GM21423 (cell line): ENCODE results near the gene PCSK9.

Experiments
- ATAC-seq: cut with Tn5 transposase; IDR thresholded peaks from one replicate; pipeline ENCODE4 v1.9.1; 2021; ENCODE audit warnings: mild to moderate bottlenecking, moderate library complexity; ENCODE audit not compliant: unreplicated experiment

PCSK9 gene

DNA sequence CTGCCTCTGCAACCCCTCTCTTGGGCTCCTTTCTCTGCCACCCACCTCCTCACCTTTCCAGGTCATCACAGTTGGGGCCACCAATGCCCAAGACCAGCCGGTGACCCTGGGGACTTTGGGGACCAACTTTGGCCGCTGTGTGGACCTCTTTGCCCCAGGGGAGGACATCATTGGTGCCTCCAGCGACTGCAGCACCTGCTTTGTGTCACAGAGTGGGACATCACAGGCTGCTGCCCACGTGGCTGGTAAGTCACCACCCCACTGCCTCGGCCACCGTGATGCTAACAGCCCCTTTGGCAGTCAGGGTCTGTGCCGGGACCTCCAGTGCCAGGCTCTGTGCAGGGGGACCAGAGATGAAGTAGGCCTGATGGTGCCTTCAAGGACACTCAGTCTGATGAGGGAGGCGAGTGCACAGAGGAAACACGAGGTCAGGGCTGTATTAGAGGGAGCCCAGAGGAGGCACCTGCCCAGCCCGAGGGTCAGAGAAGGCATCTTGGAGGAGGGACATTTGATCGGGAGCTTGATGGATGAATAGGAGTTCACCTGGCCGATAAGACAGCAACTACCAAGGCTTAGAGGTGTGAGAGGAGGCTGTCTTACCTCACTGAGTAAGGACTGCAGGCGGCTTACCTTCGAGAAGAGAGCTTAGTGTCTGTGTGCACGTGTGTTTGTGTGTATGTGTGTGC lies 18.1 kb downstream of the PCSK9 start:
- no peak for ATAC-seq

DNA sequence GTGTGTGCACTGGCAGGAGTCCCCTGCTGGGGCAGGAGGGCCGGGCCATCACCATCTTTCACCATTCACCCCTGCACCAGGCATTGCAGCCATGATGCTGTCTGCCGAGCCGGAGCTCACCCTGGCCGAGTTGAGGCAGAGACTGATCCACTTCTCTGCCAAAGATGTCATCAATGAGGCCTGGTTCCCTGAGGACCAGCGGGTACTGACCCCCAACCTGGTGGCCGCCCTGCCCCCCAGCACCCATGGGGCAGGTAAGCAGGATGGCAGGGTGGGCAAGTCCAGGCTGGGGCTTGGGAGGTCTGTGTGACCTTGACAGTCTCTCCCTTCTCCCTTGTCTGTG lies 18.6 kb downstream of the PCSK9 start:
- ATAC-seq = no peak

DNA sequence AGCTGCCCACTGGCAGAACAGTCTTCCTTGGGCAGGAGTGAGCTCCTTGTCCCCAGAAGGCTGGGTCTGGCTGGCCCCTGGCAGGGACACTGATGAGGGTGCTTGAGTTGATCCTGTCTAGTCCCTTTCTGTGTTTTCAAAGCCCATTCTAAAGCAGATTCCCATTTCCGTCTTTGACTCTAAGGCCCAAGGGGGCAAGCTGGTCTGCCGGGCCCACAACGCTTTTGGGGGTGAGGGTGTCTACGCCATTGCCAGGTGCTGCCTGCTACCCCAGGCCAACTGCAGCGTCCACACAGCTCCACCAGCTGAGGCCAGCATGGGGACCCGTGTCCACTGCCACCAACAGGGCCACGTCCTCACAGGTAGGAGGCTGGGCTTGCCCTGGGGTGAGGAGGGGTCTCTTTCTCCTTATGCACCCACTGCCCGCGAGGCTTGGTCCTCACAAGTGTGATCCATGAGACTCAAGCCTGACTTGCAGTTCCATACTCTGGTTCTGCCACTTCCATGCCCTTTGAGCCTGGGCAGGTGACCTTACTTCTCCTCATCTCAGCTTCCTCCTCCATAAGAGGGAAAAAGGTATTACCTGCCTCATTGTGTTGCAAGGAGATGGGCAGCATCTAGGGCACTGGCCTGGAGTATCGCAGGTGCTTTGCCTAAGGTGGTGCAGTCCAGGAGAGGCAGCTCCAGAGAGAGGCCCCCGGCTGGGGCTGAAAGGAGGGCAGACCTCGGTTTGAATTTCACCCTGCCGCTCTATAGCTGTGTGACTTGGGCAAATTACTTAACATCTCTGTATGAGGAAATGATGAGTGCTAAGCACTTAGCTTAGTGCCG lies 20.2 kb downstream of the PCSK9 start:
- ATAC-seq = no peak

DNA sequence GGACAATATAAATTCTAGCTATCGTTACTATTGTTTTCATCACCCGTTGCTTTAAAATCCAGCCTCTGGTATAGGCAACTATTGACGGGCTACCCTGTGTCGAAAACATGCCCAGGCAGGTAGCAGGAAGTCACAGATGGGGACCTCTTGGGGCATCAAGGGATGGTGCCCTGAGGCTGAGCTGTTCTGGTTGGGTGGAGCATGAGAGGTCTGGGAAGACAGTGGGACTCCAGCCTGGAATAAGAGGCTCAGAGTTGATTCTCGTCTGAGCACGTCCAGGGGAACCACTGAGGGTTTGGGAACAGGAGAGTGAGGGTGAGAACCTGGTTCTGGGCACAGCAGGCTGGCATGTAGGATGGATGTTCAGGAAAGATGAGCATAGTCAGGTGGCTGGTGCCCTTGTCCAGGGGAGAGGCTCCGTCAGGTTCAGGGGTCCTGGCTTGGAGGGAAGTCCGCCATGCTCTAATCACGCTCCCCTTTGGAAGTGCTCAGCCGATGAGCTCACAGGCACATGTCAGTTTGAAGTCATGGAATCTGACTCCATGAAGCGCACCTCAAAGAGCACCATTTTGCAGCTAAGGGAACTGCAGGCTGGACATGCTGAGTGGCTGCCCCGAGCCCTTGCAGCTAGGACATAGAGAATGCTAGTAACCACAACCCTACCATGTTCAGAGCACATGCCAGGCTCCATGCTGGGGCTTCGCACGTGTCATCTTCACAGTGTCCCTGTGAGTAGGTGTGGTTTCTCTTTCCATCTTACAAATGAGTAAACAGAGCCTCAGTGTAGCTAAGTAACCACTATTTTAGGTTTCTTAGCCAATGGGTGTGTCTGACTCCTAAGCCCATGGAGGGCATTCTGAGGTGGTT lies 21.0 kb downstream of the PCSK9 start:
- no peak for ATAC-seq

DNA sequence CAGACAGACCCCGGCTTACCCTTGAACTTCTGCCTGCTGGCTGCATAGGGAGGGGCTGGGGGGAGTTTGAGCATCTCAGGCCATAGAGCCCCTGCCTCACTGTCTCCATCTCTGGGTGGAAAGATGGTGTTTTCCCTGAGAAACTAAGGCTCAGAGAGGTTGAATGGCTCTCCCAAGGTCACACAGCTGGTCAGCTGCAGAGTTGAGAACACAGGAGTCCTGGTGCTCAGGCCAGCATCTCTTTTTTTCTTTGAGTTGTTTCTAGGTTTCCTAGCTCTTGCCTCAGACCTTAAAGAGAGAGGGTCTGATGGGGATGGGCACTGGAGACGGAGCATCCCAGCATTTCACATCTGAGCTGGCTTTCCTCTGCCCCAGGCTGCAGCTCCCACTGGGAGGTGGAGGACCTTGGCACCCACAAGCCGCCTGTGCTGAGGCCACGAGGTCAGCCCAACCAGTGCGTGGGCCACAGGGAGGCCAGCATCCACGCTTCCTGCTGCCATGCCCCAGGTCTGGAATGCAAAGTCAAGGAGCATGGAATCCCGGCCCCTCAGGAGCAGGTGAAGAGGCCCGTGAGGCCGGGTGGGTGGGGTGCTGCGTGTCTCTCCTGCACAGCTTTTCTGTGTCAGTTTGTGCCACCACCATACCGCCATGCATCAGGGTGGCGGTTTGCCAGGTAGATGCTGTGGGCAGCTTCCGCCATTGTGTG lies 21.8 kb downstream of the PCSK9 start:
- no peak for ATAC-seq

DNA sequence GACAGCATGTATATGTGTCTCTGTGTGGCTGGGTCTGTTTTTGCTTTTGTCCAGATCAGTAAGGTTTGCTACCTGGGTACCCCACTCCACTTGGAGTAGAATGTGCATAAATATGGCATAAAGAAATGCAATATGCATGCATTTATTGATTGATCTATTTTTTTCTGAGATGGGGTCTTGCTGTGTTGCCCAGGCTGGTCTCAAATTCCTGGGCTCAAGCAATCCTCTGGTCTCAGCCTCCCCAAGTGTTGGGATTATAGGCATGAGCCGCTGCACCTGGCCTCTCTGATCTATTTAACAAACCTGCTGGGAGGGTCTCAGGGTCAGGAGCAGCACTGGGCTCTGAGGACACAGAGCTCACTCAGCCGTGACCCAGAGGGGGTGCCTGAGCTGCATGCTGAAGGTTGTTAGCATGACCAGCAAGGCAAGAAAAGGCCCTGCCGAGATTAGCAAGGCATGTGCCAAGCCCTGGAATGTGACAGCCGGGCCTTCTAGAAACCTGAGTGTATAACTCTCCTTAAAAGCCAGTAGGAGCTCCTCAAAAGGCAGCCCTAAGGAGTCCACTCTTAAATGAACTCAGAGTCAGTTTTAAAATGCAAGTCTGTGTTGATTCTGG lies 22.5 kb downstream of the PCSK9 start:
- no peak for ATAC-seq

DNA sequence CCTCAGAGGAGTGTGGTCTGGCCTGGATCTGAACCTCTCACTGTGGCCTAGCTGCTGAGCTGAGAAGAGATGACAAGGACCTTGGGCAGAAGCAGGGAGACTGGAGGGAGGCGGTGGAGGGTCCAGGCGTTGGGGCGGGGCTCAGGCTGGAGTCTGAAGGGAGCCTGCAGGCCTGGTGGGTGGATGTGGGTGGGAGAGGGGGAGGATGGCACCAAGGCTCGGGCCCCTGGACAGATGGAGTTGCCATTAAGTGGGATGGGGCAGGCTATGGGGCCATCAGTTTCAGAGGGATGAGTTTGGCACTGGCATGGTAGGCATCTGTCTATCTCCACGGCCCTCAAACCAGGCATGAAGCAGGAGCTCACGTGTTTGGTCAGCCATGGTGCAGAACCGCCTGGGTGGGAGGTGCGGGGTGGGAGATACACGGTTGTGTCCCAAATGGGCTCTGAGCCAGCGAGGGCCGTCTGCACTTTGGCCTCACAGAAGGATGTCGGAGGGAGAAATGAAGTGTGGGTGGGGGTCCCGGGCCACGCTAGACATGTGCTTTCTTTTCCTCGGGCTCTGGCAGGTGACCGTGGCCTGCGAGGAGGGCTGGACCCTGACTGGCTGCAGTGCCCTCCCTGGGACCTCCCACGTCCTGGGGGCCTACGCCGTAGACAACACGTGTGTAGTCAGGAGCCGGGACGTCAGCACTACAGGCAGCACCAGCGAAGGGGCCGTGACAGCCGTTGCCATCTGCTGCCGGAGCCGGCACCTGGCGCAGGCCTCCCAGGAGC lies 23.6 kb downstream of the PCSK9 start:
- no peak for ATAC-seq

DNA sequence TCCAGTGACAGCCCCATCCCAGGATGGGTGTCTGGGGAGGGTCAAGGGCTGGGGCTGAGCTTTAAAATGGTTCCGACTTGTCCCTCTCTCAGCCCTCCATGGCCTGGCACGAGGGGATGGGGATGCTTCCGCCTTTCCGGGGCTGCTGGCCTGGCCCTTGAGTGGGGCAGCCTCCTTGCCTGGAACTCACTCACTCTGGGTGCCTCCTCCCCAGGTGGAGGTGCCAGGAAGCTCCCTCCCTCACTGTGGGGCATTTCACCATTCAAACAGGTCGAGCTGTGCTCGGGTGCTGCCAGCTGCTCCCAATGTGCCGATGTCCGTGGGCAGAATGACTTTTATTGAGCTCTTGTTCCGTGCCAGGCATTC lies 24.2 kb downstream of the PCSK9 start:
- no peak for ATAC-seq

DNA sequence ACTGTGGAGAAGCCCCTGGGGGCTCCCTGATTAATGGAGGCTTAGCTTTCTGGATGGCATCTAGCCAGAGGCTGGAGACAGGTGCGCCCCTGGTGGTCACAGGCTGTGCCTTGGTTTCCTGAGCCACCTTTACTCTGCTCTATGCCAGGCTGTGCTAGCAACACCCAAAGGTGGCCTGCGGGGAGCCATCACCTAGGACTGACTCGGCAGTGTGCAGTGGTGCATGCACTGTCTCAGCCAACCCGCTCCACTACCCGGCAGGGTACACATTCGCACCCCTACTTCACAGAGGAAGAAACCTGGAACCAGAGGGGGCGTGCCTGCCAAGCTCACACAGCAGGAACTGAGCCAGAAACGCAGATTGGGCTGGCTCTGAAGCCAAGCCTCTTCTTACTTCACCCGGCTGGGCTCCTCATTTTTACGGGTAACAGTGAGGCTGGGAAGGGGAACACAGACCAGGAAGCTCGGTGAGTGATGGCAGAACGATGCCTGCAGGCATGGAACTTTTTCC lies 24.8 kb downstream of the PCSK9 start:
- ATAC-seq = no peak

DNA sequence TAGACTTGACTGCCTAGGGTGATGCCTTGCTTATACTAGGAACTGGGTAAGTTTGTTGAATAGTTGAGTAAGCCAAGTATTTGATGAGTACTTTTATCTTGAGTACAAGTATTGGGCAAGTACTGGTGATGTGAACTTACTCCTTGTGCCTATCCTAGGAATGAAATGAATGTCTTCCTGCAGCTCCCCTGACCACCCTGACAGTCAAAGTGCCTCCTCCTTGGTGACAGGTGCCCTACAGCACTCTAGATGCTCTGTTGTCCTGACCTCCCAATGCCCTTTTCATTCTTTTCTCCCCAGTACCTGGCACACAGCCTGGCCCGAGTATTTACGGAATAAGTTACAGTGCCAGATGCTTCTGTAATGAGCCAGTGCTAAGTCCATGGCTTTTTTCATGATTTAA lies 25.5 kb downstream of the PCSK9 start:
- ATAC-seq = no peak

DNA sequence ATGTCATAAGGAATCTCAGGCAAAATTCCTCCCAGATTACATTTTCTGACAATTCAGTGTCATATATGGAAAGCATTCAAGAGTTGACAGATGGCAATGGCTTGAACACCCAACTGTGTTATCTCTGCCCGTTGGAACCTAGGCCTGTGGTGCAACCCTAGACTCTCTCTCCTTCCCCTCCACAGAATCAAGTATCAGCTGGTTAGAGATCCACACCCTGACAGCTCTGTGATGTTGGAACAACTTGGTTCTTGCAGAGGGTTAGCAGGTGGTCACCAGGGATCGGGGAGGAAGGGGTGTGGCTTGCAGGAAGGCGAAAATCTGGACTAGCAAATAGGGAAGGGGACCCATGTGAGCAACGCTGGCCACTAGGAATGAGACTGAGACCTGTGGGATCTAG lies 26.3 kb downstream of the PCSK9 start:
- ATAC-seq = no peak

DNA sequence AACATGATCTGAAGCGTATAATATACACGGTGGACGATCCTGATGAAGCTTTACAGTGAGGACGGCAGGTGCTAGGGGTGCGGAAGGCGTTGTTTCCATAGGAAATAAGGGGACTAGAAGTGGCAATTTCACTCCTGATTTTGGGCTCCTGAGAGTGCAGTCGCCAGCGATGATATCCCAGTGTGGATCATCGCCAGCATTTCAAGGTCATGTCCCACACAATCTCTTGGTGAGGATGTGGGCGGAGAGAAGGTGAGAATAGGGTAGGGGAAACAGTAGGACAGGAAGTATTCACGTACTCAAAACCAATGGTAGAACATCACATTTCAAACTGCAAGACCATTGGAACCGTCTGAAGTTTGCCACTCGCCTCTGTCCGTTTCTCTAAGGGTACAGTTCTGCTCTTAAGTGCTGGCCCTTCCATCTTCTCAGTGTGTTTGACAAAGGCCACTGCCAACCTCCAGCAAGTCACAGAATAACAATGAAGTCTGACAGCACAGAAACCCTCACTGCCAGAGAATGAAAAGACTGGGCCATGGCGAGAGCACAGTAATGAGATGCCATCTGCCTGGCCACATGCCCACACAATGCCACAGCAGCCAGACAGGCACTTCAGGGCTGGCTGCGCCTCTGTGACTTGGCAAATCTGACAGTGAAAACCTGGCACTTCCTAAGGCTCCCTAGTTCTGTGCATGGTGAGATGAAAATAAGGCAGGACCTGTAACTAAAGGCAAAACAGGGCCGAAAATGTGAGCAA lies 27.9 kb downstream of the PCSK9 start:
- ATAC-seq = no peak

DNA sequence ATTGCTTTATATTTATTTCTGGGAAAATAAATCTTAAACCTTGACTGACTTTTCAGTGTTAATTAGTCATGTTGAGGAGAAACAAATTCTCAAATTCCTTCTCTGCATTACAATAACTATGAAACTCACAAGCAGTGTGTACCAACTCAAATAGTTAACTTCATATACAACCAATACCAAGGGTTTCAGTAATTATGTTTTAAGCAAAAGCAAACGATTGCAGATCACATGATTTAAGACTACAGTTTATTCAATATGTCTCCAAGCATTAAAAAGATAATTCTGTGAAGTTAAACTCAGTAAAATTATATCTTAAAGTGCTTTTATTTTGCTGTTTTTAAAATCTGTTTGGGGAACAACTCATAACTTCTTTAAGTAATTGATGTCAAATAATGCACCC lies 28.6 kb downstream of the PCSK9 start:
- ATAC-seq = no peak

DNA sequence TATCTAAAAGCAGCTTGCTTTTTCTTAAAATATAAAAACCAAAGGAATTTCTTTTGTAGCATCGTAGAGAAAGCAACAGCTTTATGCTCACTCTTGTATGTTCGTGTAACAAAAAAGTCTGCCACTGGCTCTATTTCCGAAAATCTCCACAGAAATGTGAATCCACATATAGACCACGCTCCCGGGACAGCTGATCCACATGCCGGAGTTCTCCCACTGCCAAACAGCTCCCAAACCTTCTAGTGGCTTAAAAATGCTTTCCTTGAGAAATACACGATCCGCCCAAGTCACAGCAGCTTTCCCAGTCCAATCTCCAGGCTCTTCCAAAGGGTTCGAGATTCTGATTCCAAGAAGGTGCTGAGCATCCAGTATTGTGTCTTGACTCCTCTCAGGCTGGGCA lies 29.3 kb downstream of the PCSK9 start:
- ATAC-seq = no peak

DNA sequence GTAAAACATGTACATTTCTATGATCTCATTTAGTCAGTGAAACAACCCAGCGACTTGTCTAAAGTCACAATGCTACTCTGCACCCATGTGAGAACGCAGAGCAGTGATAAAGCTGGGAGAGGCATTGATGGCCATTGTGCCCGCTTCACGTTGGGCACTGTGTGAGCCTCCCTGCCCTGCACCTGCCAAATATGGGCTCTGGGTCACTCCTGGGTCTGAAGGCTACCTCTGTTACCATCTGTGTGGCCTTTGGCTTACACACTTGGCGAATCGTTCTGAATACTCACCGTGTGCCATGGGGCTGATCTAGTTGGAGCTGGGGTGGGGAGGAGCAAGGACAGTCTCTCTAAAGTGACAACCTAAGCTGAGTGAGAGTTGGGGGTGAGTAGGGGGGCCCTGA lies 29.9 kb downstream of the PCSK9 start:
- ATAC-seq = no peak

DNA sequence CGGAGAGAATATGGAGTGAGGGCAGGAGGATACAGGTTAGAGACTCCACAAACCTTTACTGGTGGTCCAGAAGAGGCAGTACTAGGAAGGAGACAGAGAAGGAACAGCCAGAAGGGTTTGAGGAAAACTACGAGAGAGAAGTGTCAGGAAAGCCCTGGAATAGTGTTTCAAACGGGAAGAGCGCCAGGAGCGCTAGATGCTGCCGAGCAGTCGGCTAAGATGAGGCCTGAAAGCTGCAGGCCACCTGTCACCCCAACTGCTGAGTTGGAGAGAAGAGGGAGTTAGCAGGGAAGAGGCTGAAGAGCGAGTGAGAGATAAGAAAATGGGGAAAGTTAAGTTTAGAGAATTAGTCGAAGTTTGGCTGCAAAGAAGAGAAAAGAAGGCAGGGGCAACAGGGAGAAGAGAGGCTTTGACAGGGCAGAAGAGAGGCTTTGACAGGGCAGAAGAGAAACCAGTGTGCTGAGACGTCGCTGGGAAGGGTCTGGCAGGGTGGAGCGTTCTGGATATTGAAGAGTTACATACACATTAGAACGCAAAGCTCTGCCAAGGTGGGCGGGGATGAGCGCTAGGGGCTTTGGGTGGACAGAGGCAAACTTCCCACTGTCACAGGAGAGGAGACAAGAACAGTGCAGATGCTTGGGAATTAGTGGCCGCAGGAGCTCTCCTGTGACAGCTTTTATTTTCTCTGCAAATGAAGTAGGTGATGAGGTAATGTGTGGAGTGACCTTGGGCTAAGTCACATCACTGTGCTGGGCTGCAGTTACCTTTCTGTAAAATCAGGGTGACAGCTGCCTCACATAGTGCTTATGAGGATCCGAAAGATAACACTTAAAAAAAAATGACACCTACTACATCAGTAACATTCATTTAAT lies 31.2 kb downstream of the PCSK9 start:
- ATAC-seq = no peak

DNA sequence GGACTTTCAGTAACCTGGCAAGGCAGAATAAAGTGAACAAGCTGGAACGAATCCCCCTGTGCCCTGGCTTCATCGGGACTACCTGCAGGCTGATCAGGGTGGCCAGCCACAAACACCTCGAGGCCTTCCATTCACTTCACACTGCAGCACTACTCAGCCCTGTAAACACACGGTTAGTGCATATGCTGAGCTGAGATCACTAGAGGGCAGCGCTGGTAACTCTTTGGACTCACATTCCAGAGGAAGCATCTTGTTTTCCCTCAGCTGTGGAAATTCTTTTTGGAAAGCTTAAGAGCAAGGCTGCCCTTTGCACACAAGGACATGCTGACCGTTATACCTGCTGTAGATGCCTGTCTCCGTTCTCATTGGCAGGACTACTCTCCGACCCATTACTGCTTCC lies 32.1 kb downstream of the PCSK9 start:
- no peak for ATAC-seq
